GM12892 (cell line): ENCODE results near the gene ELL.

Source experiments
- POLR2A ChIP-seq: IDR thresholded peaks from 2 replicates; pipeline ENCODE4 v1.6.1; 2011; ENCODE audit warnings: low read depth, low read length, control low read depth
- POLR2AphosphoS5 ChIP-seq: IDR thresholded peaks from 2 replicates; pipeline ENCODE4 v1.6.1; 2011; ENCODE audit warnings: low read depth, low read length, control low read depth

DNA sequence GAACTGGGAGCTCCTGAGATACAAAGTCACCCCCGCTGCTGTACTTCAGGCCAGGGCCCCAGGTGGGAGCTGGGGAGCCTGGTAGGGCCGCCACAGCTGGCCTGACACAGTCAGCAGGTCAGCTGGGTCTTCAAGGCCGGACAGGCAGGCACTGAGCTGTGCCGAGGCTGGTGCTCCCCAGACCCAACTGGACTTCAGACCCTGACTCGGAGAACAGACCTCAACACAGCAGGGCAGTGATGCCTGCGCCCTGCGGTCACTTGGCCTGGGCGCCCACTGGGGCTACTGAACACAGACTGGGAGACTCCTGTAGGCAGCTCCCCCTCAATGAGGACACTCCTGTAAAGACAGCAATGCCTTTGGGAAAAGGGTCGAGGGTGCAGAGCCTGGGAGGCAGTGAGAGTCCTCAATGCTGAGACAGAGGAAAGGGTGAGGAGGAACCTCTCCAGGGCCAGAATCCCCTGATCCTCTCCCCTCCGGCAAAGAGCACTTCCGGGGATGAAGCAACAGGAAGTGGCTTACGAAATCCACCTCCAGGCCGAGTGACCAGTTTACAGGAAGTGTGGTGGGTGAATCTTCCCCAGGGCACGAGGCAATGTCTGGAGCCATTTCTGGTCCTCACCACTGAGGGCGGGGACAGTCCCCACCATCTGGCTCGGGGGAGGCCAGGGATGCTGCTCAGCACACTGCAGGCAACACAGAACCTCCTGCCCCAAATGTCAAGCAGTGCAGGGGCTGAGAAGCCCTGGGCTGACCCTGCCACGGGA is 43.1 kb downstream of the ELL start:
- peak; percentile 39; the same call in 1 of the 2 replicates for TF ChIP-seq POLR2A
- peak; percentile 29; the same call in 1 of the 2 replicates for TF ChIP-seq POLR2AphosphoS5
